Bronchial smooth muscle cell (primary cell): ENCODE data around the gene DAZ2. TPM values are rescaled to one million over a fixed set of nuclear protein-coding genes. Genes with fewer than 3 reads are reported as not detected.

ENCODE experiments used
- total RNA-seq: library from RNA; depleted of rRNA; stranded (reverse); fragments of >200 nt; gene quantifications from 2 replicates; pipeline ENCODE4 v1.2.1, GENCODE V29; 2014

DAZ2 gene, protein sequence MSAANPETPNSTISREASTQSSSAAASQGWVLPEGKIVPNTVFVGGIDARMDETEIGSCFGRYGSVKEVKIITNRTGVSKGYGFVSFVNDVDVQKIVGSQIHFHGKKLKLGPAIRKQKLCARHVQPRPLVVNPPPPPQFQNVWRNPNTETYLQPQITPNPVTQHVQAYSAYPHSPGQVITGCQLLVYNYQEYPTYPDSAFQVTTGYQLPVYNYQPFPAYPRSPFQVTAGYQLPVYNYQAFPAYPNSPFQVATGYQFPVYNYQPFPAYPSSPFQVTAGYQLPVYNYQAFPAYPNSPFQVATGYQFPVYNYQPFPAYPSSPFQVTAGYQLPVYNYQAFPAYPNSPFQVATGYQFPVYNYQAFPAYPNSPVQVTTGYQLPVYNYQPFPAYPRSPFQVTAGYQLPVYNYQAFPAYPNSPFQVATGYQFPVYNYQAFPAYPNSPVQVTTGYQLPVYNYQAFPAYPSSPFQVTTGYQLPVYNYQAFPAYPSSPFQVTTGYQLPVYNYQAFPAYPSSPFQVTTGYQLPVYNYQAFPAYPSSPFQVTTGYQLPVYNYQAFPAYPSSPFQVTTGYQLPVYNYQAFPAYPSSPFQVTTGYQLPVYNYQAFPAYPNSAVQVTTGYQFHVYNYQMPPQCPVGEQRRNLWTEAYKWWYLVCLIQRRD
- not detected in 2 replicates for total RNA-seq

GRCh38 chrY:23219233-23219632 is at the start of gene DAZ2:
DAZ2 (plus strand) TSS chrY:23219533; CDS start chrY:23219741, 208 bp downstream.

DNA sequence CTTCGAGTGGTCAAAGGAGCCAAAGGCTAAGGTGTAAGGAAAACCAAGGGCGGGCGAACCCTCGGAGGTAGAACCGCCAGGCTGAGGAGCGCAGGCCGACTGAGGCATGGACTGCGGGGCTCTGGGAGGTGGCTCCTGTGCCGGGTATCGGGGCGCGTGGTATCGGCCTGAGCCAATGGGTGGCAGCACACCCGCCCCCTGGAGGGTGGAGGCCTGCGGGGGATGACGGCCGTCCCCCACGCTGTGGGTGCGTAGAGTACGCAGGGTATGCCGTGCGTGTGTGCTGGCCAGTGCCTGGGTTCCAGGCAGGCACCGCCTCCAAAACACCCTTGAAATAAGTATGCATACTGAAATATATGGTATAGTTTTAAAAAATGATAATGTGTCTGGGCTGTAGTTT is 20.4 kb upstream of the DAZ2 start, which contains the start of gene DAZ1:
DAZ1 (minus strand) TSS at position 101 of the 400 bp plus-strand sequence. CDS start 208 bp downstream, outside the sequence.

Other genes starting within 250 kb of the DAZ2 start
- gene BPY2, start 235.3 kb upstream of the DAZ2 start, total RNA-seq = not detected in 2 replicates
- gene DAZ1, start 20.5 kb upstream of the DAZ2 start, total RNA-seq = not detected in 2 replicates